HL-60 (cell line): Measurements from ENCODE around the gene GFOD1.

Experiments
- GABPA ChIP-seq: IDR thresholded peaks from 2 replicates; pipeline ENCODE4 v1.6.1; 2012; ENCODE audit warnings: low read depth
- POLR2AphosphoS5 ChIP-seq: IDR thresholded peaks from 2 replicates; pipeline ENCODE4 v1.6.1; 2012; ENCODE audit warnings: low read depth
- TF ChIP-seq, protein P1 (sequence below): IDR thresholded peaks from one replicate; pipeline ENCODE4 v1.5.1; 2011; ENCODE audit warnings: low read length, control low read depth, inconsistent platforms; ENCODE audit not compliant: insufficient read depth

- TF ChIP-seq POLR2AphosphoS5 (no peak), GABPA (no peak)
- TF ChIP-seq, protein P1, sequence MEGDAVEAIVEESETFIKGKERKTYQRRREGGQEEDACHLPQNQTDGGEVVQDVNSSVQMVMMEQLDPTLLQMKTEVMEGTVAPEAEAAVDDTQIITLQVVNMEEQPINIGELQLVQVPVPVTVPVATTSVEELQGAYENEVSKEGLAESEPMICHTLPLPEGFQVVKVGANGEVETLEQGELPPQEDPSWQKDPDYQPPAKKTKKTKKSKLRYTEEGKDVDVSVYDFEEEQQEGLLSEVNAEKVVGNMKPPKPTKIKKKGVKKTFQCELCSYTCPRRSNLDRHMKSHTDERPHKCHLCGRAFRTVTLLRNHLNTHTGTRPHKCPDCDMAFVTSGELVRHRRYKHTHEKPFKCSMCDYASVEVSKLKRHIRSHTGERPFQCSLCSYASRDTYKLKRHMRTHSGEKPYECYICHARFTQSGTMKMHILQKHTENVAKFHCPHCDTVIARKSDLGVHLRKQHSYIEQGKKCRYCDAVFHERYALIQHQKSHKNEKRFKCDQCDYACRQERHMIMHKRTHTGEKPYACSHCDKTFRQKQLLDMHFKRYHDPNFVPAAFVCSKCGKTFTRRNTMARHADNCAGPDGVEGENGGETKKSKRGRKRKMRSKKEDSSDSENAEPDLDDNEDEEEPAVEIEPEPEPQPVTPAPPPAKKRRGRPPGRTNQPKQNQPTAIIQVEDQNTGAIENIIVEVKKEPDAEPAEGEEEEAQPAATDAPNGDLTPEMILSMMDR, result no peak
Observed at GRCh38 chr6:13351271-13351670, 136.1 kb downstream of the GFOD1 start.
